Left ventricle myocardium inferior (tissue), 1 donor: ENCODE measurements around the gene CFAP119. TPM values are rescaled to one million over a fixed set of nuclear protein-coding genes. Genes with fewer than 3 reads are reported as not detected.
A peak's percentile ranks its signal among the peaks of the same experiment; 100 is the strongest.

ENCODE experiments used
- DNase-seq: peaks from one replicate; pipeline ENCODE4 v3.0.0-alpha.2; 2020
- H3K27ac ChIP-seq: fragments of 200-600 bp; replicated peaks from 2 replicates; pipeline ENCODE4 v1.8.0; 2021
- H3K27me3 ChIP-seq: fragments of 200-600 bp; 2 replicates; pipeline ENCODE4 v1.8.0; 2021; ENCODE audit warnings: low read depth
- H3K36me3 ChIP-seq: fragments of 200-600 bp; 2 replicates; pipeline ENCODE4 v1.8.0; 2021
- H3K4me1 ChIP-seq: fragments of 200-600 bp; 2 replicates; pipeline ENCODE4 v1.8.0; 2021
- H3K4me3 ChIP-seq: fragments of 200-600 bp; 2 replicates; pipeline ENCODE4 v1.8.0; 2021; ENCODE audit warnings: mild to moderate bottlenecking, moderate library complexity
- H3K9me3 ChIP-seq: fragments of 200-600 bp; replicated peaks from 2 replicates; pipeline ENCODE4 v1.8.0; 2021
- CTCF ChIP-seq: fragments of 200-600 bp; IDR thresholded peaks from 2 replicates; pipeline ENCODE4 v1.8.0; 2021; ENCODE audit warnings: antibody characterized with exemption, mild to moderate bottlenecking, borderline replicate concordance
- intact Hi-C: fragments of 100-400 bp; cut with micrococcal nuclease; formaldehyde crosslinking; loops from one replicate; pipeline ENCODE4 v1.11.0; 2022
- total RNA-seq: library from RNA; stranded (reverse); fragmentation: NEBNext Ultra II Directional; extraction: Animal tissue kit (Norgen Biotek cat#: 25700); gene quantifications from one replicate; pipeline ENCODE4 v1.2.1, GENCODE V29; 2021
- donor health status: DM: no; HTN: yes; CAD: no; lungs with severe emphysema.

The CFAP119 gene
- total RNA-seq, 1 donor from 2014 or later, result 0.69 TPM

GRCh38 chr16:30761427-30761927 is 385 bp downstream of the CFAP119 start:
- peak; percentile 18 for DNase-seq

GRCh38 chr16:30760577-30761426 is 1.1 kb downstream of the CFAP119 start:
- Histone ChIP-seq H3K9me3 (no peaks in the 10 kb centered on the region), H3K36me3 (peaks cover 43% of the 10 kb centered on the region), H3K4me1 (peaks cover 39% of the 10 kb centered on the region), H3K27ac (no peak overlapping the region), H3K4me3 (peak overlapping the region; percentile 75), H3K27me3 (no peaks in the 10 kb centered on the region)
- intact Hi-C loops, result no loop called here
- no peak for TF ChIP-seq CTCF
- no peak for DNase-seq

More at GRCh38 chr16:30761427-30761927, 385 bp downstream of the CFAP119 start:
- H3K9me3 ChIP-seq, result no peaks in the 10 kb centered on the region
- TF ChIP-seq CTCF, result no peak
- intact Hi-C loops, result no loop called here
- H3K4me1 ChIP-seq, result peaks cover 46% of the 10 kb centered on the region
- H3K36me3 ChIP-seq, result peaks cover 43% of the 10 kb centered on the region
- peak overlapping the region; percentile 17 for H3K27ac ChIP-seq
- no peaks in the 10 kb centered on the region for H3K27me3 ChIP-seq
- peak overlapping the region; percentile 75 for H3K4me3 ChIP-seq

- Histone ChIP-seq H3K27me3 (no peaks in the 10 kb centered on the region), H3K4me1 (peaks cover 37% of the 10 kb centered on the region), H3K9me3 (no peaks in the 10 kb centered on the region), H3K4me3 (no peak overlapping the region), H3K27ac (no peak overlapping the region), H3K36me3 (peaks cover 43% of the 10 kb centered on the region)
- TF ChIP-seq CTCF, result no peak
- intact Hi-C loops, result no loop called here
- peak; percentile 3 for DNase-seq
Measured at GRCh38 chr16:30760001-30760559, 1.8 kb downstream of the CFAP119 start.

- no peak for DNase-seq
- Histone ChIP-seq H3K4me3 (no peak overlapping the region), H3K27ac (peak overlapping the region; percentile 20), H3K27me3 (no peaks in the 10 kb centered on the region), H3K36me3 (peaks cover 42% of the 10 kb centered on the region), H3K4me1 (peaks cover 31% of the 10 kb centered on the region), H3K9me3 (no peaks in the 10 kb centered on the region)
- TF ChIP-seq CTCF, result no peak
- intact Hi-C loops, result no loop called here
Measured at GRCh38 chr16:30758988-30759491, 2.8 kb downstream of the CFAP119 start.

GRCh38 chr16:30757316-30757715 is 4.5 kb downstream of the CFAP119 start:
- no peak for TF ChIP-seq CTCF
- Histone ChIP-seq H3K27me3 (no peaks in the 10 kb centered on the region), H3K9me3 (no peaks in the 10 kb centered on the region), H3K27ac (no peak overlapping the region), H3K4me3 (no peak overlapping the region), H3K4me1 (peaks cover 14% of the 10 kb centered on the region), H3K36me3 (peaks cover 50% of the 10 kb centered on the region)
- no peak for DNase-seq
- intact Hi-C loops, result no loop called here
